SK-N-MC (cell line): ENCODE results near the gene KDM5B.

Experiments
- EZH2 ChIP-seq: fragments of 200-600 bp; sonication (generic); IDR thresholded peaks from one replicate; pipeline ENCODE4 v1.6.1; 2017; ENCODE audit warnings: antibody characterized with exemption
- POLR2AphosphoS5 ChIP-seq: IDR thresholded peaks from 2 replicates; pipeline ENCODE4 v1.6.1; 2012; ENCODE audit warnings: mild to moderate bottlenecking, low read depth, low read length, borderline replicate concordance

DNA sequence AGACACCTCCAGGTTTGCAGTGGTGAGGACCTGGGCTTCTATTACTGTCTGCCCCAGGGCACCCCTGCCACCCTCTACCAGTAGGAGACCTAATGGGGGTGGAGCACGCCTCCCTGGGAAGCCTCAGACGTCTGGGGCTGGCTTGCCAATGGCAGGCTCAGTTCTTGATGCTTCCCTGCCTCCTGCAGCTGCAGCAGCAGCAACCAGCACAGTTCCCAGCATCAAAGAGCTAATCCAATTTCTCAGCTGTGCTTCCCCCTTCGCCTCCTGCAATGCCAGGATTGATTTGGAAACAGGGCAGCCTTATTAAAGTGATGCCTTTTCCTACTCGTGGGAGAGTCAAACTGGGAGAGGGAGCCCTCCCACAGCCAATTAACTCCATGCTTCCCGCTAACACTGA lies 106.1 kb downstream of the KDM5B start:
- TF ChIP-seq POLR2AphosphoS5 (no peak), EZH2 (no peak)
